Stimulated activated naive CD4-positive, alpha-beta T cell treated with Interleukin-2 at 50 U/mL for 16 hours (primary cell): ENCODE results near the gene CLDN4.
"Not testable (repeated sequence)": the region's sequence is repeated elsewhere in the genome, so short reads cannot be mapped to it uniquely, and the experiment has no call there.

Experiments
- DNase-seq: peaks from one replicate; lab custom pipeline; 2025; lab: John Stamatoyannopoulos, UW

The CLDN4 gene

DNA sequence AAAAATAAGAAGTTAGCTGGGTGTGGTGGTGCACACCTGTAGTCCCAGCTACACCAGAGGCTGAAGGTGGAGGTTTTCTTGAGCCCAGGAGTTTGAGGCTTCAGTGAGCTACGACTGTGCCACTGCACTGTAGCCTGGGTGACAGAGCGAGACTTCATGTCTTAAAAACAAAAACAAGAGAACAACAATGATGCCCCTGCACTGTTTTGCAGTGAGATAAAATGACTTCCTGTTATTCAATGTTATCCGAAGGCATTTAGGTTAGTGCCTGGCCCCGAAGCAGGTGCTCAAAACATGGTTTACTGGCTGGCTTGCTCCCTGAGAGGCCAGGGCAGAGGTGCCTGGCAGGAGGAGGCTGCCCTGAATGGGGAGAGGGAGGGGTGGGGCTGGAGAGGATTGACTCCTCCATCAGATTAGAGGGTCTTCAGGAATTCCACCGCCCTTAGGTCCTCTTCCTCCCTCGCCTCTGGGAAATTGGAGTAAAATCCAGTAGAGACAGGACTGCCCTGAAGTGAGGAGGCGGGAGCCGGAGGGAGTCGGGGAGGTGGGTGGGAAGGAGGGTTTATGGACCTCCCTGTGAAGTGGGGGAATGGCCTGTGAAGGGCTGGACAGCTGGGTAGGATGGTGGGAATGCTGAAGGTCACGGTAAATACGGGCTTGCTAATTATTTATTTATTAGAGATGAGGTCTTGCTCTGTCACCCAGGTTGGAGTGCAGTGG lies 6.8 kb upstream of the CLDN4 start:
- DNase-seq, result no peak

DNA sequence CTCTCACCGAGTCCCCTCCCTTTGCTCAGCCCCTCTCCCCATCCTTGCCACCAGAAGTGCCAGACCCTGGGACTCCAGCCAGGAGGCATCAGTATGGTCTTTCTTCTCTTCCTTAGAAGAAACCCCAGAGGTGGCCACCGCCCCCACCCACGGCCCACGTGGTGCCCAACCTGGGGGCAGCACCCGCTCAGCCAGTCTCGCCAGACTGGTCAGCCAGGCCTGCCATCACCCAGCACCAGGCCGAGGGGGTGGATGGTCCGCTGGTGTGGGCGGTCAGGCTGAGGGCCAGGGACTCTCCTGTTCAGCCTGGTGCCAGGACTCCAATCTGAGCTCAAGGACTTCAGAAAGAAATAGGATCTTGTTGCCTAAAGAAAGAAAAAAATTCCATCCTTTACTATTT lies 5.8 kb upstream of the CLDN4 start:
- DNase-seq, result no peak

DNA sequence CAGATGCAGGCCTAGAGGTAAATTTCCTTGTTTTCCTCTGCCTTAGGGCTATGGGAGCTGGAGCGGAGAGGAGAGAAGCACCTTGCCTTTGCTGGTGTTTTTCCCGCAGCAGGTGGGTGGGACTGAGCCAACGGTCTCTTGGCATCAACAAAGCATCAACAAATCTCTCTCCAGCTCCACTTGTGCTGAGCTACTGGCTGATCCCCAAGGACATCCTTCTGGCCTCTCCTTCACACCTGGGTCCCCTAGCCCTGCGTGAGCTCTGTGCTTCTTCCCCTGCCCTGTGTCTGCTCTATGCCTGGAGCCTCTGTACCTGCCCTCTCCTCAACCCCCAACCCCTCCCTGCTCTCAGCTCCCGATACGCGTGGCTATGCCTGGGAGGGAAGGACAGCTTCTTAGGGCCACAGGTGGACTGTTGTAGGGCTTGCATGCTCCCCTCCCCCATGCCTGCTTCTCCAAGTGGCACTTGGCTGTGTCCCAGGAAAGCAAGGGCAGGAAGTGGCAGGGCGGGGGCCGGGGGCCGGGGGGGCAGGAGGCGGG lies 3.2 kb upstream of the CLDN4 start:
- DNase-seq, result no peak

DNA sequence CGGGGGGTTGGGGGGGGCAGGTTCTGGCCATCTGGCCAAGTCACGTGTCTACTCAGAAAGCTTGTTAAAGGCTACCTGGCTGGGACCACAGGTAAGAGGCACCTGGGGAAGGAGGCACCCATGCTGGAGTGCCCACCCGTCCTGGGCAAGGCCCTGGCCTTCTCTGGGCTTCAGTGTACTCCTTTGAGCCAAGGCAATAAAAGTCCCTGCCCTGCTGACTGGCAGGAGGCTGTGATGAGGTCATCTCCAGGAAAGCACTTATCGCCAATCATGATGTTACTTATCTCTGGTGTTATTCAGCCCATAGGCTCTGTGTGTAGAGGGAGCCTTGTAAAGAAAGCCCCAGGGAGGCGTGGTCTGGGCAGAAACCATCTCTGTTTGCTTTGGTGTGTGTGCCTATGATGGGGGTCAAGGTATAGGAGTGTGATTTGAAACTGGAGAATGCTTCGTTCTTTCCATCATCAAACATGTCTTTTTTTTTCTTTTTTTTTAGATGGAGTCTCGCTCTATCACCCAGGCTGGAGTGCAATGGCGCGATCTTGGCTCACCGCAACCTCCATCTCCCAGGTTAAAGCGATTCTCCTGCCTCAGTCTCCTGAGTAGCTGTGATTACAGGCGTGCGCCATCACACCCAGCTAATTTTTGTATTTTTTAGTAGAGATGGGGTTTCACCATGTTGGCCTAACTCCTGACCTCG lies 2.5 kb upstream of the CLDN4 start:
- no peak for DNase-seq

DNA sequence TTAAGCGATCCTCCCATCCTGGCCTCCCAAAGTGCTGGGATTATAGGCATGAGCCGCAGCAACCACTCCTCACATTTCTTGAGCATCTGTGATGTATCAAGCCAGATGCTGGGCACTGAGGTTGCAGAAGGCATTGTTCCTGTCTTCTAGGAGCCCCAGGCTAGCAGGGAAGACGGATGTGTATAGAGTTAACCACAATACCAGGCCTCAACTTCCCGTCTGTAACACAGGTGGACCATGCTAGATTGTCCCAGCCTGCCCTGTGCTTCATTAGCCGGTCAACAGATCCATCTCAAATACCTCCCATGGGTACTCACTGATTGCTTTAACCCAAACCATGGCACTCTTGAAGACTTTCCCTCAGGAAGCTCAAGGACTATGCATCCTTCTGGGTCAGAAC lies 1.8 kb upstream of the CLDN4 start:
- DNase-seq, result no peak

DNA sequence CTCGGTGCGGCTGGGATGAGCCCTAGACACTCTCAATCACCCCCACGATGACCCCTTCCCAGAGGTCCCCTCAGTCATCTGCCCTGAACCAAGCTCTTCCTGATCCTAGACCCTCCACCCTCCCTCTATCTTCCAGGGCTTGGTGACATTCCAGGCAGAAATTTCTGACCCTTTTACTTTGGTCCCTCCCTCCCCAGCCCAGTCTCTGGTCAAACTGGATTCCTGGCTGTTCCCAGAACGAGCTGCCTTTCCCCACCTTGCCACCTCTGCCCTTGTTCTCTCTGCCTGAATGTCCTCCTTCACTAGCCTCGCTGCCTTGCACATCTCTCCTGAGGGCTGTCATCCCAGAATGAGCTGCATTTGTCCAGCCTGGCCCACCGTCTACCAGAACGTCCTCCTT lies 1.3 kb upstream of the CLDN4 start:
- no peak for DNase-seq

DNA sequence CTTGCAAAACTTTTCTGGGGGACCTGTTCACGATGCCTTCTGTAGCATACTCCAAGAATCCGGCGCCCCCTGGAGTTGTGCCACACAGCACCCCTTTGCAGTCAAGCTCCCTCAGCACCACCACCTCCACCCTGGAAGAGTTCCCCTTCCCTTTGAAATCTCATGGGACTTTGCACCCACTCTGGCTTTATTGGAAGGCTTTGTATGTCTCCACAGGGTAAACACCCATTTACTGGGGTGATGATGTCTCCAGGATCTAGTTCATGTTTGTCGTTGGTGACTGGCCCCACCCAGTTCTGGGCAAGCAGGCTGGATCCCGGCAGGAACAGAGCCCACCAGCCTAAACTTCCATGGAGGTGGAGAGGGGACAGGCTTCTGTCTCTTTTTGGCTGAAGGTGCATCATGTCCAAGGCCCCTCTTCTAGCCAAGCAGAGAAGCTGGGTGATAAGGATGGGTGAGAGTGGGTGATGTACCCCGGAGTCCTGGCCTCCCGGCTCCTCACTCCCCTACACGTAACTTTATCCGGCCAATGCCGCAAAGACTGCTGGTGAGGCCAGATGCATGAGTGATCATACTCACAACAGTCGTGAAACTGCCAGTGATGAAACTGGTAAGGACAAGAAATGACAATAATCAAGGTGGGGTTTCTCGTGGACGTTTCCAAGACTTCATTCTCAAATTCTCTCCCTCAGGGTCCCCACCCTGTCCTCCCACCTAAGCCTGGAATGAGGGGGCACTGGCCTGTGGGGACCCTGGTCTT lies 695 bp upstream of the CLDN4 start:
- no peak for DNase-seq

DNA sequence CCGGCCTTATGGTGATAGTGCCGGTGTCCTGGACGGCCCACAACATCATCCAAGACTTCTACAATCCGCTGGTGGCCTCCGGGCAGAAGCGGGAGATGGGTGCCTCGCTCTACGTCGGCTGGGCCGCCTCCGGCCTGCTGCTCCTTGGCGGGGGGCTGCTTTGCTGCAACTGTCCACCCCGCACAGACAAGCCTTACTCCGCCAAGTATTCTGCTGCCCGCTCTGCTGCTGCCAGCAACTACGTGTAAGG lies 713 bp downstream of the CLDN4 start:
- DNase-seq, result no peak

DNA sequence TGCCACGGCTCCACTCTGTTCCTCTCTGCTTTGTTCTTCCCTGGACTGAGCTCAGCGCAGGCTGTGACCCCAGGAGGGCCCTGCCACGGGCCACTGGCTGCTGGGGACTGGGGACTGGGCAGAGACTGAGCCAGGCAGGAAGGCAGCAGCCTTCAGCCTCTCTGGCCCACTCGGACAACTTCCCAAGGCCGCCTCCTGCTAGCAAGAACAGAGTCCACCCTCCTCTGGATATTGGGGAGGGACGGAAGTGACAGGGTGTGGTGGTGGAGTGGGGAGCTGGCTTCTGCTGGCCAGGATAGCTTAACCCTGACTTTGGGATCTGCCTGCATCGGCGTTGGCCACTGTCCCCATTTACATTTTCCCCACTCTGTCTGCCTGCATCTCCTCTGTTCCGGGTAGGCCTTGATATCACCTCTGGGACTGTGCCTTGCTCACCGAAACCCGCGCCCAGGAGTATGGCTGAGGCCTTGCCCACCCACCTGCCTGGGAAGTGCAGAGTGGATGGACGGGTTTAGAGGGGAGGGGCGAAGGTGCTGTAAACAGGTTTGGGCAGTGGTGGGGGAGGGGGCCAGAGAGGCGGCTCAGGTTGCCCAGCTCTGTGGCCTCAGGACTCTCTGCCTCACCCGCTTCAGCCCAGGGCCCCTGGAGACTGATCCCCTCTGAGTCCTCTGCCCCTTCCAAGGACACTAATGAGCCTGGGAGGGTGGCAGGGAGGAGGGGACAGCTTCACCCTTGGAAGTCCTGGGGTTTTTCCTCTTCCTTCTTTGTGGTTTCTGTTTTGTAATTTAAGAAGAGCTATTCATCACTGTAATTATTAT lies 1.2 kb downstream of the CLDN4 start:
- DNase-seq, result no peak

DNA sequence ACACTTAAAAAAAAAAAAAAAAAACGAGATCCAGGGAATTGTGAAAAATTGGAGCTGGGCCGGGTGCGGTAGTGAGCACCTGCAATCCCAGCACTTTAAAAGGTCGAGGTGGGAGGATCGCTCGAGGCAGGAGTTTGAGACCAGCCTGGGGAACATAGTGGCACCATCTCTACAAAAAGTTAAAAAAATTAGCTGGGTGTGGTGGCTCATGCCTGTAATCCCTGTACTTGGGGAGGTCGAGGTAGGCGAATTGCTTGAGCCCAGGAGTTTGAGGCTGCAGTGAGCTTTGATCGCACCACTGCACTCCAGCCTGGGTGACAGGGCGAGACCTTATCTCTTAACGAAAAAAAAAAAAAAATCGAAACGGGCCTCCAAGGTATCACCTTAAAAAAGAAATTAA lies 2.0 kb downstream of the CLDN4 start:
- DNase-seq, result no peak

DNA sequence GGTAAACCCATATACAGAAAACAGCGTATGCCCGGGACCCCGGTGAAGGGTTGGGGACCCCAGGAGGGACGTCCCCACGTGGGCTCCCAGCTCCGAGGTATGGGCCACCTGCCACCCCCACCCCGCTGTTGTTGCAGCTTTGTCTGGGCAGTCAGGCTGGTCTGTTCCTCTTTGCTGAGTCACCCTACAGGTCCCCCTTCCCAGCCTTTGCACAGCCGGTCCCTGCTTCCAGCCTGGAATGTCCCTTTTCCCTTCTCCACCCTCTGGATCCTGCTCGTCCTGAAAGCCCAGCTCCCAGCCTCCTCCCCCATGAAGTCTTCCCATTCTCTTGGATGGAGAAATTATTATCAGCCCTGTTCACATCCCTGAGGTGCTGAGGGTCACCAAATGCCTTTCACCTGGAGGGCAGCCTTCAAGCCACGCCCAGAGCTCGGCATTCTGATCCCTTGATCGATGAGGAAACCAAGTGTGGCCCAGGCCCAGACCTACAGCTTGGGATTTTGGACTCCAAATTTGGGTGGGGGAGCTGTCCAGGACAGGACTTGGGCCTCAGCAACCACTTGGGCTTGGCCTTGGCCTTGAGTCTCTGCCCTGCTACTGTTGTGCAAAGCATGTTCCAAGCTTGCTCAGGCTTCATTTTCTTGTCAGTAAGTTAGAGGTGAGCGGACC lies 2.6 kb downstream of the CLDN4 start:
- no peak for DNase-seq

DNA sequence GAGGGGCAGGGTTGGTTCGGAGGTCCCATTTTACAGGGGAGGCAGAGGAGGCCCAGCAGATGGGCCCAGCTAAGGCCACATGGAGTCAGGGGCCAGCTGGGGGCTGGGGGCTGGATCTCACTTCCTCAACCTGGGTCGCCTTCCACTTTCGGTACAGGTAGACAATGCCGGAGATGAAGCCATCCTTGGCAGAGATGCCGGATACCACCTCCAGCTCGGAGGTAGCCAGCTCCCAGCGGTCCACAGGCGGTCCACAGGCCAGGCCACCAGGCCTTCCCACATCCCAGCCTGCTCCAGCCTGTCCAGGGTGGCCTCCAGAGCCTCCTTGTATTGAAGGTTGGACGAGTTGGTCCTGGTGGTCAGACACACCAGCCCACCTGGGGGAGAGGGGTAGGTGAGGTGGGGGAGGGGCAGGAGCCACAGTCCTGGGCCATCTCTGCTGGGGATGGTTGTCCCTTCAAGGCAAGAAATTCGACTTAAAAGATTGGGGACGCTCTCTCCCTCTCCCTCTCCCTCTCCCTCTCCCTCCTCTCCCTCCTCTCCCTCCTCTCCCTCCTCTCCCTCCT lies 3.9 kb downstream of the CLDN4 start:
- no peak for DNase-seq

DNA sequence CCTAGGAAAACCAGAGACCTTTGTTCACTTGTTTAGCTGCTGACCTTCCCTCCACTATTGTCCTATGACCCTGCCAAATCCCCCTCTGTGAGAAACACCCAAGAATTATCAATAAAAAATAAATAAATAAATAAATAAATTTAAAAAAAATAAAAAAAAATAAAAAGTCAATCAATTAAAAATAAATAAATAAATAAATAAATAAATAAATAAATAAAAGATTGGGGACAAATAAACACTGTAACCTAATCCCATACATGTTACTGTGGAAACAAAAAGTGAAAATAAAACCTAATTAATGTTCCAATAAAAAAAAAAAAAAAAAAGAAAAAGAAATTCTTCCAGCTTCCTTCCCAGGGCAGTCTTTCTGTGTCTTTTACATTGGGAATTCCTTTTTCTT lies 6.4 kb downstream of the CLDN4 start:
- not testable (repeated sequence) for DNase-seq

DNA sequence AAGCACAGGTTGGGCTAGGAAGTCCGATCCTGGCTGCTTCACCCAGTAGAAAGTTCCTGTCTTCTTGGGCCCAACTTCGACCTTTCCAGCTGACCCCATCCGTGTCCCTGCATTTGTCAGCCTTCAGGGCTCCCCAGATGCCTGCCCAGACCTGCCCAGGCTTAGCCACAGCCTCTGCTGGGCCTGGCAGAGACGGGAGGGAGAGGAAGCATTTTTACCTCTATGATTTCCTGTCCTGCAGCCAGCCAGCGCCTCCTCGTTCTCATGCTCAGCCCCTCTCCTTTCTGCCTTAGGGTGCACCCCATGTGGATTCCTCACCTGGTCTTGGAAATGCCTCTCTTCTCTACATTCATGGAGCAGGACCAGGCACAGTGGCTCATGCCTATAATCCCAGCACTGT lies 7.8 kb downstream of the CLDN4 start:
- no peak for DNase-seq

DNA sequence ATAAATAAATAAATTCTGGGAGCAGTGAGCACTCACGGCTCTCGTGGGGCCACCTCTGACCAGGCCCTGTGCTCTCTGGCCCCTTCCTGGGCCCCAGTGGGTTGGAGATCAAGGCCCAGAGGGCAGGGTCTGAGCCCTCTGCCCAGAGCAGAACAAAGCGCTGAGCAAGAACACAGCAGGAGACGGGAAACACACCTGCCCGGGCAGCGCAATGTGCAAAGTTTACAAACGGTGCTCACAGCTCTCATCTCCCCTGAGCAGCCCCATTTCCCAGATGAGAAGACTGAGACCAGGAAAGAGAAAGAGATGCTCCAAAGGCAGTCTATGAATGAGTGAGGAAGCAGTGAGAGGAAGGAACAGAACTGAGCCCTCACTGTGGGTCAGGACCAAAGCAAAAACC lies 8.5 kb downstream of the CLDN4 start:
- DNase-seq, result no peak

DNA sequence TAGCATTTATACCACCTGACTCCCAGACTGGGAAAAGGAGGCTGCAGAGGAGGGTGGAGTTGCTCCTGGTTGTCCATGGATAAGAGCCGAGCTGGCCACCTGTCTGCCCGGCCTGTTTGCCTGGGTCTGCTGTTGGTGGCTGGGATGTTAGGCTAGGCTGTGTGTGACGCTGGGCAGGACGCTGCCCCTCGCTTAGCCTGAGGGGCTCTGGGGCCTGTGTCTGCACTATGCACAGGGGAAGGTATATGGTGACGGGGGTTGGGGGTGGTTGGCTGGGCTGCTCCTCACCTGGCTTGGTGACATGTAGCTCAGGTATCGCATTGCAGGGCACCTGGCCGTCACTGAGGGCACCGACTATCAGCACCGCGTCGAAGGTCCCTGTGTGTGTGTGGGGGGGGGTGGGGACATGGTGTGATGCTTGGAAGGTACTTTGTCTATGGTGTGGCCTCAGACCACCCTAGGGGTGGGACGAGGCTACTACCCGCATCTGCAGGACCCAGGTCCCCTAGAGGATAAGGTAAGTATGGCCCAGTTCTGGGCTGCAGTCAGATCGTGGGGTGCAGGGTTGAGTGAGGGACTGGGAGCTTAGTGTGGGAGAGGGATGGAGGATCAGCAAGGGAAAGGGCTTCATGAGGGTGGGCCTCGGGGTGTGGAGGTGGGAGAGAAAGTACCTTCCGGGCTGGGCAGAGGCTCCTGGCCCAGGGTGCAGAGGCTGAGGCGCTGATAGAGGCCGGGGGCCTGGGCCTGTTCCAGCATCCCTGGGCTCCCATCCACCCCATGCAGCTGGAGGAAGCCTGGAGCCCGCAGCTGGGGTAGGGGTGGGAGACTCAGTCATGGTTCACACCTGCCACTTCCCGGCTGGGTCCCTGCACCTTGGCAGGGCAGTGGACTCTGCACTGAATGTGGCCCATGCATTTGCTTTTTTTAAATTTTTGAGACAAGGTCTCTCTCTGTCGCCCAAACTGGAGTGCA lies 9.2 kb downstream of the CLDN4 start:
- DNase-seq, result no peak

DNA sequence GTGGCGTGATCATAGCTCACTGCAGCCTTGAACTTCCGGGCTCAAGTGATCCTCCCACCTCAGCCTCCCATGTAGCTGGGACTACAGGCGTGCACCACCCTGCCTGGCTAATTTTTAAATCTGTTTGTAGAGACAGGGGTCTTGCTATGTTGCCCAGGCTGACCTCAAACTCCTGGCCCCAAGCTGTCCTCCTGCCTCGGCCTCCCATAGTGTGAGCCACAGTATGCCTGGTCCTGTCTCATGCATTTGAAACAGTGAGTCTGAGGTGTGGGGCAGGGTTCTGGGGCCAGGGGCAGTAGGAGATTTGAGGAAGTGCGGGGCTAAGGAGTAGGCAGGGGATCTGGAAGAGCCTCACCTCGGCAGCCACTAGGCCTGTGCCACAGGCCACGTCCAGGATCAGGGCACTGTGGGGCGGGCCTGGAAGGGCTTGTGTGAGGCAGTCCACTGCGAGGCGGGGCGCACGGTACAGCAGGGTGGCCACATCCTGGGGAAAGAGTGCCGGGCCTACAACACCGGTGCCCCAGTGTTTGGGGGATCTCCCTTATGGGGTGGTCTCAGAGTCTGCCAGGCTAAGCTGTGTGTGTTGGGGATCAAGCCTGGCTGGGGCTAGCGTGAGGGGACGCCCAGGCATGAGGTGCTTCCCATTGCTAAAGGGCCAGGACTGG lies 10.1 kb downstream of the CLDN4 start:
- no peak for DNase-seq

DNA sequence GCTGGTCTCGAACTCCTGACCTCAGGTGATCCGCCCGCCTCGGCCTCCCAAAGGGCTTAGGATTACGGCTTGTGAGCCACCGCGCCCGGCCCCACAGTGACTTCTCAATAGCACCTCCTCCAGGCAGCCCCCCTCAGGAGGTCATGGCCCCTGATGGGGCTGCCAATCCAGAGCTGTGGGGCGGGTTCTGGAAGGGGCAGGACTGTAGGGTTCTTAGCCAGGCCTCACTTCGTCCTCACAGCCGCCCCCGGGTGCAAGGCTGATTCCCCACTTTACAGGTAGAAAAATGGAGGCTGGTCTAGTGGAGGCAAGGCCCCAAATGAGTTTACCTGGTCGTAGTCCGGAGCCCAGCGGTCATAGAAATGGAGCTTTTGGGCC lies 10.9 kb downstream of the CLDN4 start:
- DNase-seq, result no peak

DNA sequence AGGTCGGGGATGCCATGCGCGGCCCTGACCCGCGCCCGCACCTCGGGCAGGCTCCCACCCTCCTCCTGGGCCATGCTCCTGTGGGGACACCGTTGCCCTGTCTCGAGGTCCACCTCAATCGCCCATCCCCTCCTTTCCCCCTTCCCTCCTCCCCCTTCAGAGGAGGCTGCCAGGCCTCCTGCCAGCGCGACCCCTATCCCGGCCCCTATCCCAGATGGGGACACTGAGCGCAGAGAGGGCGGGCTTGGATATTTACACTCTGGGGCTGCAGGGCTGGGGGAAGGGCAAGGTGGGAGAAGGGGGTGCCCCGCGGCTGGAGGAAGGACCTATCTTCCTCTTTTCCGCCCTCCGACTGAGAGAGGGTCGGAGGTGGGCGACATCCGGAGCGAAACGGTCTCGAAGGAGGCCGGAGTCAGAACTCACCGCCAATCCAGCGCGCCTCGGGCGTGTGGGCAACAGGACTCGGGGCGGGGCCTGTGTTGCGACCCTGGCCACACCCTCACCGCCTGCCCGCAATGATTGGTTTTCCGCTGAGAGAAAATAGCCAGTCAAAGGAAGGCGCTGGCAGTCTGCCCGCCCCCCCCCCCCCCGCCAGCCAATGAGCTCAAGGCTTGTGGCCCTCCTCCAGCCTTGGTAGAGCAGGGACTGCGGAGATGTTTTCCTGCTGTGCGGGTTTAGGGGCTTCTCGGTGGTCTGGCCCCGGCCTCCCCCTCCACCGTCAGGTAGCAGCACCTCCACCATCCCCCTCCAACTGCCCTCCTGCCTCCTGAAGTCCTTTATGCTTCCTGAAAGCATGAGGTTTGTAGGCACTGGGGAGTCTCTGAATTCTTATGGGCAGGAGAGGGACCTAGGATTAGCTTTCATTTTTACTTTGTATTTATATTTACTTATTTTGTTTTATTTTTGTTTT lies 11.5 kb downstream of the CLDN4 start, which contains the start of gene METTL27:
Gene METTL27, minus strand, starts transcription at position 450 of the 910 bp plus-strand sequence. Its CDS starts 376 bp downstream, at position 74.
- DNase-seq, result peak; percentile 89
